Right cardiac atrium (tissue), 5 donors: Measurements from ENCODE around the gene ATL2. TPM values are rescaled to one million over a fixed set of nuclear protein-coding genes. Genes with fewer than 3 reads are reported as not detected.
"Not testable (repeated sequence)": the region's sequence is repeated elsewhere in the genome, so short reads cannot be mapped to it uniquely, and the experiment has no call there.

Experiments used
- ATAC-seq, 2 donors: fragments of 200-7000 bp; cut with Tn5 transposase; one replicate each; pipeline versions ENCODE4 v1.8.0 to v1.9.1; 2020; ENCODE audit warnings: moderate library complexity in 2 of 2, mild to moderate bottlenecking in 1 of 2
- DNase-seq, 3 donors: peaks; one replicate each; pipeline ENCODE4 v3.0.0-alpha.2; 2020
- H3K27ac ChIP-seq: one replicate; pipeline ENCODE4 v1.5.1; 2013; ENCODE audit warnings: mild to moderate bottlenecking, low read length, control low read depth, moderate library complexity
- H3K27me3 ChIP-seq: one replicate; pipeline ENCODE4 v1.6.1; 2013; ENCODE audit not compliant: control insufficient read depth, insufficient read depth
- H3K4me1 ChIP-seq: one replicate; pipeline ENCODE4 v1.6.1; 2013; ENCODE audit warnings: low read length; ENCODE audit not compliant: control insufficient read depth, insufficient read depth
- H3K4me3 ChIP-seq: one replicate; pipeline ENCODE4 v1.5.1; 2013; ENCODE audit warnings: low read length, control low read depth
- H3K9me3 ChIP-seq: one replicate; pipeline ENCODE4 v1.6.1; 2013; ENCODE audit warnings: low read length; ENCODE audit not compliant: control insufficient read depth
- WGBS: extraction: QIAGEN DNeasy Blood & Tissue Kit; methylation state at CpG from one replicate; pipeline ENCODE4 v1.1.7; 2013; 5-methylcytosine and 5-hydroxymethylcytosine counted together
- intact Hi-C, 4 donors: fragments of 100-400 bp; cut with DNase I; formaldehyde crosslinking; loops; one replicate each; pipeline versions ENCODE4 v1.11.0 to v1.14.0; 2022 to 2023
- polyA plus RNA-seq: library from polyadenylated mRNA; stranded (reverse); fragments of 200-250 nt; gene quantifications from one replicate; pipeline ENCODE4 v1.2.3, GENCODE V29; 2013
- total RNA-seq, 4 donors: library from RNA; stranded (reverse); fragmentation: NEBNext Ultra II Directional; extraction: Animal tissue kit (Norgen Biotek cat#: 25700); gene quantifications; one replicate each; pipeline ENCODE4 v1.2.1, GENCODE V29; 2021
- donor health status: healthy with polysubstance abuse.
- donor health status: DM: no; HTN: yes; CAD: no.
- donor health status: DM: no; HTN: no; CAD: no.
- donor health status: DM: no; HTN: yes; CAD: no; lungs with severe emphysema.
- donor health status: DM: yes; HTN: yes; CAD: no.

The ATL2 gene
- total and polyA plus RNA-seq, 5 donors, result 19.9 to 53.5 (median 41.0) TPM

DNA sequence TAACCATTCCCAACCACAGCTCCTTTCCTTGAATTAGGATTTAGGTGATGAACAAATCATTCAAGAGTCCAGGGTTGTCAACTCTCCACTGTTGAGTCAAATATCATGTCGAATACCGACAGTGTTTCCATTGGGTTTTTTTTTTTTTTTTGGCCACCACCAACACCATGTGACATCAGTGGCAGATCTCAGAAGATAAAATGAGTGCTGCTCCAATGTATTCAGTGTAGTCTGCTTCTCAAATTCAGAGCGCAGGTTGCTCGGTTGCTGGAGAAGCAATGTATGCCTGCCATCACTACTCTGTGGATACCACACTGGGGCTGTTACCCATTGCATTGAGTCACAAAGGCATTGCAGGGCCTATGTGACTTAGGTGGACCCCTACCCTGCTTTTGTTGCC, 10.8 kb upstream of the ATL2 start:
- H3K4me3 ChIP-seq, result no peak overlapping the region
- H3K4me1 ChIP-seq, result no peaks in the 10 kb centered on the region
- no peak for ATAC-seq
- DNase-seq, result no peak
- H3K27me3 ChIP-seq, result peaks cover 2% of the 10 kb centered on the region
- no peak overlapping the region for H3K27ac ChIP-seq
- intact Hi-C loops, result no loop called here
- 93% methylated on average over 4 of the region's 4 CpGs for WGBS
- no peaks in the 10 kb centered on the region for H3K9me3 ChIP-seq

GRCh38 chr2:38386821-38387220, 9.7 kb upstream of the ATL2 start:
- ATAC-seq (peak; percentile 47 to 86), DNase-seq (no peak)
- WGBS, result 58% methylated on average over 7 of the region's 7 CpGs
- H3K27me3 ChIP-seq, result peaks cover 2% of the 10 kb centered on the region
- intact Hi-C loops, result no loop called here
- H3K27ac ChIP-seq, result no peak overlapping the region
- H3K4me3 ChIP-seq, result no peak overlapping the region
- no peaks in the 10 kb centered on the region for H3K4me1 ChIP-seq
- H3K9me3 ChIP-seq, result no peaks in the 10 kb centered on the region

DNA sequence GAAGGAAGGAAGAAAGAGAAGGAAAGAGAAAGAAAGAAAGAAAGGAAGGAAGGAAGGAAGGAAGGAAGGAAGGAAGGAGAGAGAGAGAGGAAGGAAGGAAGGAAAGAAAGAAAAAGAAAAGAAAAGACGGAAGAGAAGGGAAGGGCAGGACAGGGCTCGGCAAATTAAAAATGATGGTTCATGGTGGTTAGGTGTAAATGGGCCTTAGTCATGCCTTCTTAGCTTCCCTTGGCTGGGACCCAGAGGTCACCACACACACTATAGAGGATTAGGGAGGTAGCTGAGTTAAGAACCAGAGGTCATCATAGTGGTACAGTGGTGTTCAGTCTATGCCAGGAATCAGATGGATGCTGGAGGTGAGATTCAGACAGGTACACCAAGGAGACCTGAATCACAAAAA, 9.3 kb upstream of the ATL2 start:
- no peak overlapping the region for H3K4me3 ChIP-seq
- no peak for DNase-seq
- peak in 1 of 2 donors; percentile 64 for ATAC-seq
- no peaks in the 10 kb centered on the region for H3K4me1 ChIP-seq
- intact Hi-C loops, result no loop called here
- WGBS, result 76% methylated on average over 2 of the region's 2 CpGs
- no peak overlapping the region for H3K27ac ChIP-seq
- H3K9me3 ChIP-seq, result no peaks in the 10 kb centered on the region
- H3K27me3 ChIP-seq, result peaks cover 2% of the 10 kb centered on the region

- 69% methylated on average over 3 of the region's 3 CpGs for WGBS
- Histone ChIP-seq H3K4me3 (no peak overlapping the region), H3K9me3 (no peaks in the 10 kb centered on the region), H3K27me3 (no peaks in the 10 kb centered on the region), H3K4me1 (no peaks in the 10 kb centered on the region), H3K27ac (no peak overlapping the region)
- intact Hi-C loops, result no loop called here
- DNase-seq (no peak), ATAC-seq (no peak)
Observed at GRCh38 chr2:38384338-38384737, 7.3 kb upstream of the ATL2 start.

- intact Hi-C loops, DNase-seq: not testable (repeated sequence)
Observed at GRCh38 chr2:38383741-38384140, 6.7 kb upstream of the ATL2 start.

GRCh38 chr2:38381381-38382143, 4.5 kb upstream of the ATL2 start:
- WGBS, result 95% methylated on average over 6 of the region's 6 CpGs

More at GRCh38 chr2:38383741-38384140, 6.7 kb upstream of the ATL2 start:
- H3K27ac ChIP-seq, H3K27me3 ChIP-seq, H3K4me3 ChIP-seq, H3K4me1 ChIP-seq, H3K9me3 ChIP-seq: not testable (repeated sequence)
- 75% methylated on average over 6 of the region's 6 CpGs for WGBS
- ATAC-seq, result peak in 1 of 2 donors; percentile 20

GRCh38 chr2:38380397-38381130, 3.5 kb upstream of the ATL2 start:
- ATAC-seq (no peak), DNase-seq (no peak)
- Histone ChIP-seq H3K9me3 (no peaks in the 10 kb centered on the region), H3K27ac (no peak overlapping the region), H3K4me1 (no peaks in the 10 kb centered on the region), H3K27me3 (no peaks in the 10 kb centered on the region), H3K4me3 (no peak overlapping the region)
- intact Hi-C loops, result no loop called here
- 55% methylated on average over 10 of the region's 10 CpGs for WGBS

More at GRCh38 chr2:38381381-38382143, 4.5 kb upstream of the ATL2 start:
- intact Hi-C loops, result no loop called here
- Histone ChIP-seq H3K27me3 (no peaks in the 10 kb centered on the region), H3K9me3 (no peaks in the 10 kb centered on the region), H3K4me1 (no peaks in the 10 kb centered on the region), H3K27ac (no peak overlapping the region), H3K4me3 (no peak overlapping the region)
- no peak for ATAC-seq
- DNase-seq, result no peak

DNA sequence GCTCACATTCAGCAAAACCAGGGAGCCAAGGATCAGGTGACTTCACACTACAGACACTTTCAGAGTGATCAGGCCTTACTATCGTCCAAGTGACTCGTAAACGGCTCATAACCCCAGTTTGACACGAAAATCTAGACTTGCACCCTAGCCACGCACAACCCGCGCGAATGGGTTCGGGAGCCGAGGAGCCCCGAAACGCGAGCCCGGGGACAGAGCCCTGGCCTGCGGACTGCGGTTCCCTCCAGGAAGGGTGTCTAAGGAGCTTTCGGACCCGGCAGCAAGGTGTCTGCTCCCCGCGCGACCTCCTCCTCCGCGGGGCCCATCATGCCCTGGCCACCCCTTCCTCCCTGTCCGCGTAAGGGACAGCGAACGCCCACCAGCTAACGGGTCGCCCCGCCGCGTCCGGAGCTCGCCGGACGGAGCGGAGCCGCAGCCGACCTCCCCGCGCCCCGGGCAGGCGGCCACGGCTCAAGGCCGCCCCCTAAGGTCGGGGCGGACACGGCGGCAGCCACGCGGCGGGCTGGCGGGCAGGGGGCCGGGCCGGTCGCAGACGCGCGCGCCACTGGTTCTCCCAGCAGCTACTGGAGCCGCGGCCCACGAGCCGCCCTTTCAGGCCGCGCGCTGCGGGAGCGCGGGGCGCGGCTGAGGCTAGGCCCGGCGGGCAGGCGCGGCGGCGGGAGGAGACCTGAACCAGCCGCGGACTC, 575 bp downstream of the ATL2 start:
- no peaks in the 10 kb centered on the region for H3K4me1 ChIP-seq
- no peaks in the 10 kb centered on the region for H3K27me3 ChIP-seq
- peak overlapping the region; percentile 79 for H3K4me3 ChIP-seq
- DNase-seq, result peak; percentile 68 to 87 (median 86)
- ATAC-seq, result peak; percentile 67 to 71
- intact Hi-C loops, result no loop called here
- H3K27ac ChIP-seq, result peak overlapping the region; percentile 93
- WGBS, result under 1% methylated on average over 80 of the region's 80 CpGs
- H3K9me3 ChIP-seq, result no peaks in the 10 kb centered on the region

GRCh38 chr2:38375696-38376345, 1.3 kb downstream of the ATL2 start:
- peak overlapping the region; percentile 93 for H3K27ac ChIP-seq
- H3K27me3 ChIP-seq, result no peaks in the 10 kb centered on the region
- 12% methylated on average over 19 of the region's 19 CpGs for whole genome bisulfite sequencing
- no peaks in the 10 kb centered on the region for H3K4me1 ChIP-seq
- intact Hi-C loops, result no loop called here
- ATAC-seq (peak in 1 of 2 donors; percentile 51), DNase-seq (peak in 2 of 3 donors; percentile 54 to 76)
- H3K9me3 ChIP-seq, result no peaks in the 10 kb centered on the region
- H3K4me3 ChIP-seq, result peak overlapping the region; percentile 79

GRCh38 chr2:38374984-38375383, 2.1 kb downstream of the ATL2 start:
- H3K9me3 ChIP-seq, result no peaks in the 10 kb centered on the region
- H3K4me3 ChIP-seq, result peak overlapping the region; percentile 79
- no peaks in the 10 kb centered on the region for H3K4me1 ChIP-seq
- ATAC-seq, result no peak
- DNase-seq, result no peak
- intact Hi-C loops, result no loop called here
- H3K27ac ChIP-seq, result no peak overlapping the region
- WGBS, result 81% methylated on average over 2 of the region's 2 CpGs
- H3K27me3 ChIP-seq, result no peaks in the 10 kb centered on the region
